C4-2B (cell line): Measurements from ENCODE around the gene PRR15L.

Experiments
- H3K27ac ChIP-seq: fragments of 450-650 bp; 2 replicates; pipeline ENCODE4 v1.5.1; 2017
- ZFX ChIP-seq: fragments of 450-650 bp; IDR thresholded peaks from 2 replicates; pipeline ENCODE4 v1.6.1; 2017
- TF ChIP-seq, protein P1 (sequence below): fragments of 450-650 bp; conservative IDR thresholded peaks from 2 replicates; pipeline ENCODE4 v1.5.1; 2017; ENCODE audit warnings: mild to moderate bottlenecking

PRR15L gene

DNA sequence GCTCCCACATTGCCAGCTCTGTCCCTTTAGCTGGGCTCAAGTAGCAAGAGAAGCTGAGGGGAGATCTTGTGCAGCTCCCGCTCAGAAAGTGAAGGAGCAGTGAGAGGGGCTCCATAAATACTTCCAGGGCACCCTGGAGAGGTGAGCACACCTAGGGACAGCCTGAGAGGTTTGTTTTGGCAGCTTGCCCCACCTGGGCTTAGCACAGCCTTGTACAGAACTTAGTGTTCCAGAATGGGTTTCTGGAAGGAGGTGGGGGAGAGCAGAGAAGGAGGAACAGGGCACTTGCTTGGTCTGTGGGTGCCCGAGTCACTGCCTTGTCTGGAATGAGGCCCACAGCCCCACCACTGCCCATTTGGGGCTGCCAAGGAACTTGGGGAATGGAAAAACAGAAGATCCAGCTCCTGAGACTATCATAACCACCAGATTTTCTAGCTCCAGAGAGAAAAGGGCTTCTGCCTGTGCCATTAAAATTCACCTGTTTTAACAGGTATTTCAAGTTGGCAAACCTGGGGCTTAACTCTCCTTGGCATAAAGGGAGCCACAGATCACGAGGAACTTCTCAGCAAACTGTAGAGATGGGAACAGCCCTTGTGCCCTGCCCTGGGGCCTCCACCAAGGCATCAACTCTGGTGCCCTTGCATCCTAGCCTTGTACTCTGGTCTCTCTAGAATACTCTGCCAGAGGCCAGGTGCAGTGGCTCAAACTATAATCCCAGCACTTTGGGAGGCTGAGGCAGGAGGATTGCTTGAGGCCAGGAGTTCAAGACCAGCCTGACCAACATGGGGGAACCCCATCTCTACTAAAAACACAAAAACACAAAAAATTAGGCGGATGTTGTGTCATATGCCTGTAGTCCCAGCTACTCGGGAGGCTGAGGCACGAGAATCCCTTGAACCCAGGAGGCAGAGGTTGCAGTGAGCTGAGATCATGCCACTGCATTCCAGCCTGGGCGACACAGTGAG lies 1.9 kb downstream of the PRR15L start:
- TF ChIP-seq, protein P1, sequence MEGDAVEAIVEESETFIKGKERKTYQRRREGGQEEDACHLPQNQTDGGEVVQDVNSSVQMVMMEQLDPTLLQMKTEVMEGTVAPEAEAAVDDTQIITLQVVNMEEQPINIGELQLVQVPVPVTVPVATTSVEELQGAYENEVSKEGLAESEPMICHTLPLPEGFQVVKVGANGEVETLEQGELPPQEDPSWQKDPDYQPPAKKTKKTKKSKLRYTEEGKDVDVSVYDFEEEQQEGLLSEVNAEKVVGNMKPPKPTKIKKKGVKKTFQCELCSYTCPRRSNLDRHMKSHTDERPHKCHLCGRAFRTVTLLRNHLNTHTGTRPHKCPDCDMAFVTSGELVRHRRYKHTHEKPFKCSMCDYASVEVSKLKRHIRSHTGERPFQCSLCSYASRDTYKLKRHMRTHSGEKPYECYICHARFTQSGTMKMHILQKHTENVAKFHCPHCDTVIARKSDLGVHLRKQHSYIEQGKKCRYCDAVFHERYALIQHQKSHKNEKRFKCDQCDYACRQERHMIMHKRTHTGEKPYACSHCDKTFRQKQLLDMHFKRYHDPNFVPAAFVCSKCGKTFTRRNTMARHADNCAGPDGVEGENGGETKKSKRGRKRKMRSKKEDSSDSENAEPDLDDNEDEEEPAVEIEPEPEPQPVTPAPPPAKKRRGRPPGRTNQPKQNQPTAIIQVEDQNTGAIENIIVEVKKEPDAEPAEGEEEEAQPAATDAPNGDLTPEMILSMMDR: no peak
- no peak for TF ChIP-seq ZFX
- peak overlapping the region; percentile 96 for H3K27ac ChIP-seq

DNA sequence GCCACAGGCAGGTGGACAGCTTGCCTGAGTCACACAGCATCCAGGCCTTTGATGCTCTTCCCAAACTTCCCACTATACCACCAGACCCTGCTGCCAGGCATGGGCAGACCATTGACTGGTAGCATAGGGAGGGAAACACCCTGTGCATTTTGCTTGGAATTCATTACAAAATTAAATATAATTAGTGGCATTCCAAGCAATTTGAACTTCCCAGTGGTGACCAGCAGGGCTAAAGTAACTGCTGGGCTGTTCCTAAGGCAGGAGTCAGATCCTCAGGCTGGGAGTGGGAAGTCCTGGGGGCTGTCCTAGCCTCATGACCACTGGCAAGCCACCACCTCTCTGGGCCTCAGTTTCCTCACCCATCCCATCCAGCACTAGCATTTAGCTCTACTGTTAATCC lies 3.8 kb downstream of the PRR15L start:
- TF ChIP-seq, protein P1: no peak
- no peak for TF ChIP-seq ZFX
- peak overlapping the region; percentile 96 for H3K27ac ChIP-seq

- 0 out of 2 replicates have a peak overlapping the region, but pooled peaks have one; percentile 6 for H3K27ac ChIP-seq
- no peak for TF ChIP-seq ZFX
- TF ChIP-seq, protein P1: no peak
These were observed 5.3 kb downstream of the PRR15L start for GRCh38 chr17:47952171-47953021.

GRCh38 chr17:47950448-47950847 lies 7.2 kb downstream of the PRR15L start:
- TF ChIP-seq, protein P1: no peak
- H3K27ac ChIP-seq: peak overlapping the region; percentile 92

- TF ChIP-seq ZFX: no peak
- TF ChIP-seq, protein P1: no peak
- peak overlapping the region; percentile 92 for H3K27ac ChIP-seq
These were observed 7.7 kb downstream of the PRR15L start for GRCh38 chr17:47949946-47950345.

DNA sequence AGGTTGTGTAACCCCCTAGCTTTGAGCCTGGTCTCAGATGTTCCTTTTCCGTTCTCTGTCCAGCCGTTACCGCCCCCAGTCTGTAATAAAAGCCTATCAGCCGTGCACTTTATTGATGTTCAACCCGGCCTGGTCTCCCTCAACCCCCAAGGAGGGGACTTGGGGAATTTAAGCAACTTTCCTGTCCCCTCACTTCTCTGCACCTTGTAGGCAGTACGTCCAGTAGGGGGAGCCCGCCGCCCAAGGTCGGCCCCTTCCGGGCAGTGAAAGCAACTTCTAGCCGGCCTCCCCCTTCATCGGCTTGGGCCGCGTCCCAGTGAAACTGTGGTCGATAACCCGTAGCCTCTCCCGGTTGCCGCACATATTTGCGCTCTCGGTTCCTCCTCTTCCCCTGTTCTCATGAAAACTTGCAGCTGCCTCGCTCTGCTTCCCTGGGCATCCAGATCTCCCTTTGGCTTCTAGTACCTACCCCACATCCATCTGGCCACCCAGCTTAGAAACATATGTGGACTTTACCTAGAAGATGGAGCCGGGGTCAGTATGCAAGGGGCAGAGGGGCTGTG lies 8.4 kb downstream of the PRR15L start:
- no peak for TF ChIP-seq ZFX
- TF ChIP-seq, protein P1: peak; percentile 98
- peak overlapping the region; percentile 92 for H3K27ac ChIP-seq
